Body of pancreas (tissue), 4 donors: ENCODE data around the gene KRT81. TPM values are rescaled to one million over a fixed set of nuclear protein-coding genes. Genes with fewer than 3 reads are reported as not detected.

ENCODE experiments used
- ATAC-seq: fragments of 150-250 bp; one replicate; pipeline ENCODE4 v1.9.1; 2016
- DNase-seq, 4 donors: peaks; one replicate each; pipeline ENCODE4 v3.0.0-alpha.2; 2019
- H3K27ac ChIP-seq, 4 donors: fragments of 200-600 bp; sonication (generic); 1 replicate in 3 of 4; 2 replicates in 1 of 4; pipeline versions ENCODE4 v1.5.1 to v1.6.1; 2016 to 2019; ENCODE audit warnings: mild to moderate bottlenecking in 1 of 4, mixed read lengths in 1 of 4, moderate library complexity in 1 of 4
- H3K27me3 ChIP-seq, 2 donors: fragments of 200-600 bp; sonication (generic); one replicate each; pipeline ENCODE4 v1.6.0; 2016; ENCODE audit warnings: mild to moderate bottlenecking in 1 of 2
- H3K36me3 ChIP-seq, 2 donors: fragments of 200-600 bp; sonication (generic); replicated peaks in 1 of 2; 2 replicates each; pipeline ENCODE4 v1.5.1; 2016; ENCODE audit warnings: low read depth in 2 of 2; ENCODE audit not compliant: insufficient read depth in 1 of 2
- H3K4me1 ChIP-seq: fragments of 200-600 bp; sonication (generic); one replicate; pipeline ENCODE4 v1.6.0; 2016
- H3K4me3 ChIP-seq, 2 donors: fragments of 200-600 bp; sonication (generic); 1 replicate in 1 of 2; 2 replicates in 1 of 2; pipeline ENCODE4 v1.5.1; 2016 to 2019
- H3K9me3 ChIP-seq, 3 donors: fragments of 200-600 bp; sonication (generic); 1 replicate in 2 of 3; 2 replicates in 1 of 3; pipeline ENCODE4 v1.5.1; 2016
- POLR2A ChIP-seq, 3 donors: fragments of 450-650 bp; IDR thresholded peaks; one replicate each; pipeline ENCODE4 v1.6.1; 2016; ENCODE audit warnings: antibody characterized with exemption in 3 of 3, mild to moderate bottlenecking in 2 of 3
- WGBS, 2 donors: methylation state at CpG; one replicate each; pipeline ENCODE4 v1.1.5; 2017; 5-methylcytosine and 5-hydroxymethylcytosine counted together
- intact Hi-C: fragments of 100-400 bp; cut with DNase I; formaldehyde crosslinking; loops from one replicate; pipeline ENCODE4 v1.15.1; 2023
- total RNA-seq, 2 donors: library from RNA; depleted of rRNA; stranded (reverse); fragments of >200 nt; gene quantifications; one replicate each; pipeline ENCODE4 v1.1.0, GENCODE V29; 2016
- TF ChIP-seq, protein P1 (sequence below), 7 experiments: fragments of 450-650 bp in 4 of 7; fragments of 200-600 bp in 3 of 7; sonication (generic) in 3 of 7; IDR thresholded peaks; one replicate each; pipeline ENCODE4 v1.5.1; 2016 to 2019; ENCODE audit warnings: antibody characterized with exemption in 7 of 7

The KRT81 gene
- total RNA-seq, 2 donors from 2014 or later = not detected

DNA sequence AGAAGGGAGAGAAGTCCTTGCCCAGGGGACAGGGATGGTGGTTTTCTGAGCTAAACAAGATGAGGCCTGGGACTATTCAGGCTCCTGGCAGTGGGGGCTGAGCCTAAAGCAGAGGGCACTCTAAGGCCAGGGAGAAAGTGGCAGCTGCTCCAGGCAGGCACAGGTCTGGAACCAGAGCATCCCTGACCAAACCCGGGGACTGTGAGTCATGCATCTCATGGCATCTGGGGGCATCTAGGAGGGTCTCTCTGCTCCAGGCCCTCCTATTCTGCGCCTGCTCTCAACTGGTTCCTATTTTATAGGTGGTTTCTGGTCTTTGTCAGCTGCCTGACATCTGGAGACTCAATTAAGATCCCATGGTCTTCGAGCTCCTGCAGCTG is 46.7 kb downstream of the KRT81 start:
- TF ChIP-seq, protein P1, sequence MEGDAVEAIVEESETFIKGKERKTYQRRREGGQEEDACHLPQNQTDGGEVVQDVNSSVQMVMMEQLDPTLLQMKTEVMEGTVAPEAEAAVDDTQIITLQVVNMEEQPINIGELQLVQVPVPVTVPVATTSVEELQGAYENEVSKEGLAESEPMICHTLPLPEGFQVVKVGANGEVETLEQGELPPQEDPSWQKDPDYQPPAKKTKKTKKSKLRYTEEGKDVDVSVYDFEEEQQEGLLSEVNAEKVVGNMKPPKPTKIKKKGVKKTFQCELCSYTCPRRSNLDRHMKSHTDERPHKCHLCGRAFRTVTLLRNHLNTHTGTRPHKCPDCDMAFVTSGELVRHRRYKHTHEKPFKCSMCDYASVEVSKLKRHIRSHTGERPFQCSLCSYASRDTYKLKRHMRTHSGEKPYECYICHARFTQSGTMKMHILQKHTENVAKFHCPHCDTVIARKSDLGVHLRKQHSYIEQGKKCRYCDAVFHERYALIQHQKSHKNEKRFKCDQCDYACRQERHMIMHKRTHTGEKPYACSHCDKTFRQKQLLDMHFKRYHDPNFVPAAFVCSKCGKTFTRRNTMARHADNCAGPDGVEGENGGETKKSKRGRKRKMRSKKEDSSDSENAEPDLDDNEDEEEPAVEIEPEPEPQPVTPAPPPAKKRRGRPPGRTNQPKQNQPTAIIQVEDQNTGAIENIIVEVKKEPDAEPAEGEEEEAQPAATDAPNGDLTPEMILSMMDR (IDR thresholded peaks at IDR 0.05) = no peak
- TF ChIP-seq POLR2A (IDR thresholded peaks at IDR 0.05) = no peak
- 61 to 85% methylated on average over 3 of the region's 3 CpGs for WGBS, 2 donors
- Histone ChIP-seq H3K36me3 (no peaks in the 10 kb centered on the region), H3K4me3 (no peak overlapping the region), H3K9me3 (no peaks in the 10 kb centered on the region), H3K27me3 (no peaks in the 10 kb centered on the region), H3K4me1 (peaks cover 77% of the 10 kb centered on the region), H3K27ac (peak overlapping the region; percentile 92 to 99 (median 95))
- ATAC-seq (no peak), DNase-seq (peak in 3 of 4 donors; percentile 46 to 63 (median 58))
- intact Hi-C loops = no loop called here

DNA sequence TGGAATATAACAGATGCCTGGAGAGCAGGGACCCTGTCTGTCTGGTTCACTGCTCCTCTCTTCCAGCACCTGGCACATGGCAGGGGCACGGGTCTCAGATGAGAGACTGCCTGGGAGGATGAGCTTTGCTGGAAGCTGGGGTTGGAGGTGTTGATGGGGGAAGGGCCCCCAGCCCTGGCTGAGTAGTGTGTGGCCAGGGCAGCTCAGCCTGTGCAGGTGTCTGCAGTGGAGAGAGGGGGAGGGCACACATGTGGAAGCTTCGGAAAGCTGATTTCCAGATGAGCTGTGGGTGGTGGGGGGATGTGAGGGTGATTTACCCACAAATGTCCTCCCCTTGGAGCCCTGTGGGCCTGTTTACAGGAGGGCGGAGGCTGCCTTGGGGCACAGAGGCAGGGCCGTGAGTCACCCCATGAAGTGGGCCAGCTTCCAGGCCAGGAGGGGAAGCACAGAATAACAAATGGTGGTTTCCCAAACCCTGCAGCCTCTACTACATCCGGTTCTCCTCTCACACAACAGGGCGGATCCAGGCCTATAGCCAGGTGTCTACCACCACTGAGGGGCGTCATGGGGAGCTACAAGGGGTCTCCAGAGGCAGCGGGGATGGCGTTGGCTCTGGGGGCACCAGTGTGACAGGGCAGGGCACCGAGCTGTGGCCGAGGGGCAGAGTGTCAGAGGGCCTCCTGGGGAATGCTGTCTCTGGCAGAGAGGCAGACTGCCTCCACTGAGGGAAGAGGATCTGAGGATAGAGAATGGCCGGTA is 47.3 kb downstream of the KRT81 start:
- H3K9me3 ChIP-seq = no peaks in the 10 kb centered on the region
- H3K4me3 ChIP-seq = no peak overlapping the region
- ATAC-seq (peak; percentile 72), DNase-seq (peak; percentile 94 to 98 (median 96))
- peak overlapping the region; percentile 92 to 99 (median 95) for H3K27ac ChIP-seq
- TF ChIP-seq POLR2A (IDR thresholded peaks at IDR 0.05) = peak; percentile 65 to 74 (median 69)
- TF ChIP-seq, protein P1 (IDR thresholded peaks at IDR 0.05) = no peak
- 26% methylated on average over 8 to 12 of the region's 12 CpGs for WGBS, 2 donors
- intact Hi-C loops = no loop called here
- no peaks in the 10 kb centered on the region for H3K27me3 ChIP-seq
- no peaks in the 10 kb centered on the region for H3K36me3 ChIP-seq
- H3K4me1 ChIP-seq = peaks cover 77% of the 10 kb centered on the region

DNA sequence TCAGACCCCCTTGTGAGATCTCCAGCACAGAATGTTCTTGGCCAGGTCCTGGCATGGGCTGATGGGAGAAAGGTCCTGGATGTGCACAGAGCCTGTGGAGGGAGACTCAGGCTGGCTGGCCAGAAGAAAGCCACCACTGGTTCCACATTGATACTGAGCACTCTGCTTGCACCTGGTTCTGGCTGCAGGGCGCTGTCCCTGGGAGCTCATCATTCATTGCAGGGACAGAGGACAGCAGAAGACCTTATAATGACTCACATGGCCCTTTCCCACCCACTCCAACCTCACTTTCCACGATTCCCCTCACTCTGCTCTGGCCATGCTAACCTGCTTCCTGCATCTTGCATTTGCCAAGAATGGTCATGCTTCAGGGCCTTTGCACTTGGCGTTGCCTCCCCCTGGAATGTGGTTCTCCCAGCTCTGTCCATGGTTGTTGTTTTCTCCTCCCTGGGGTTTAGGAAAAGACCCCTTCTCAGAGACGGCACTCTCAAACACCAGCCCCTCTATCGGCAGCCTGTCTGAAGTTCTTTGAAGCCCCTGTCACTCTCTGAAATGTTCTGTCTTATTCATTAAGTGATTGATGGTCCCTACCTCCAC is 48.0 kb downstream of the KRT81 start:
- TF ChIP-seq, protein P1 (IDR thresholded peaks at IDR 0.05) = no peak
- TF ChIP-seq POLR2A (IDR thresholded peaks at IDR 0.05) = no peak
- Histone ChIP-seq H3K27ac (peak overlapping the region; percentile 92 to 99 (median 95)), H3K4me3 (no peak overlapping the region), H3K36me3 (no peaks in the 10 kb centered on the region), H3K9me3 (no peaks in the 10 kb centered on the region), H3K4me1 (peaks cover 74% of the 10 kb centered on the region), H3K27me3 (no peaks in the 10 kb centered on the region)
- WGBS, 2 donors = 59 to 61% methylated on average over 5 of the region's 5 CpGs
- peak in 3 of 4 donors; percentile 45 to 57 (median 52) for DNase-seq
- ATAC-seq = no peak
- intact Hi-C loops = no loop called here

GRCh38 chr12:52242442-52243258 is 48.7 kb downstream of the KRT81 start:
- ATAC-seq (no peak), DNase-seq (no peak)
- 80 to 98% methylated on average over 8 to 10 of the region's 11 CpGs for whole genome bisulfite sequencing, 2 donors
- TF ChIP-seq POLR2A (IDR thresholded peaks at IDR 0.05) = no peak
- TF ChIP-seq, protein P1 (IDR thresholded peaks at IDR 0.05) = no peak
- Histone ChIP-seq H3K4me1 (peaks cover 67% of the 10 kb centered on the region), H3K27me3 (no peaks in the 10 kb centered on the region), H3K4me3 (no peak overlapping the region), H3K27ac (peak overlapping the region; percentile 92 to 99 (median 95)), H3K9me3 (no peaks in the 10 kb centered on the region), H3K36me3 (no peaks in the 10 kb centered on the region)
- intact Hi-C loops = no loop called here
